ENCODE results near the gene CPSF4.

- TF ChIP-seq POLR2AphosphoS5 (IDR thresholded peaks at IDR 0.05; ENCODE audit: low read depth, low read length) (0 out of 2 replicates have a peak, but pooled peaks have one; percentile 31), POLR2A (IDR thresholded peaks at IDR 0.05; ENCODE audit: low read depth, low read length) (no peak), TAF1 (IDR thresholded peaks at IDR 0.05; ENCODE audit: low read depth, low read length) (no peak)
These were observed 55.1 kb downstream of the CPSF4 start for GRCh38 chr7:99493823-99494222.
